PC-3 (cell line): ENCODE measurements around the gene CXADR. TPM values are rescaled to one million over a fixed set of nuclear protein-coding genes. Genes with fewer than 3 reads are reported as not detected.

Source experiments
- ATAC-seq: fragments of 200-7000 bp; cut with Tn5 transposase; 2 replicates; pipeline ENCODE4 v1.9.1; 2020; ENCODE audit warnings: mild to moderate bottlenecking, moderate library complexity
- BruUV-seq: library from RNA; stranded (reverse); fragments of 400-500 nt; replicated peaks from 2 replicates; lab custom pipeline; 2021; lab: Mats Ljungman, UMichigan
- CTCF ChIA-PET: fragments of 300-600 bp; sonication (Branson Sonifier 250); formaldehyde crosslinking; loops from one replicate; lab custom pipeline; 2022; ENCODE audit warnings: antibody characterized with exemption; lab: Charles Lee
- POLR2A ChIA-PET: fragments of 300-600 bp; sonication (Branson Sonifier 250); formaldehyde crosslinking; loops from one replicate; lab custom pipeline; 2022; ENCODE audit warnings: antibody characterized with exemption; ENCODE audit not compliant: unreplicated experiment; lab: Charles Lee
- DNase-seq: peaks from one replicate; pipeline ENCODE4 v3.0.0-alpha.2; 2015
- H2AFZ ChIP-seq: fragments of 300-600 bp; sonication (generic); 2 replicates; pipeline ENCODE4 v1.6.0; 2016; ENCODE audit warnings: antibody characterized with exemption, low read length
- H3F3A ChIP-seq: fragments of 300-600 bp; sonication (generic); one replicate; pipeline ENCODE4 v1.6.0; 2017; ENCODE audit warnings: antibody characterized with exemption, low read length, control low read depth, mild to moderate bottlenecking; ENCODE audit not compliant: unreplicated experiment
- H3K27ac ChIP-seq: fragments of 300-600 bp; sonication (generic); 2 replicates; pipeline ENCODE4 v1.5.1; 2016; ENCODE audit warnings: mild to moderate bottlenecking, low read length
- H3K27me3 ChIP-seq: fragments of 300-600 bp; sonication (generic); 2 replicates; pipeline ENCODE4 v1.6.1; 2016; ENCODE audit warnings: low read length, mixed read lengths
- H3K36me3 ChIP-seq: fragments of 300-600 bp; sonication (generic); 2 replicates; pipeline ENCODE4 v1.6.1; 2016; ENCODE audit warnings: low read depth, mixed run types, low read length, mixed read lengths
- H3K4me1 ChIP-seq: fragments of 300-600 bp; sonication (generic); 2 replicates; pipeline ENCODE4 v1.5.1; 2016; ENCODE audit warnings: low read length; ENCODE audit not compliant: insufficient read depth
- H3K4me2 ChIP-seq: fragments of 300-600 bp; sonication (generic); 2 replicates; pipeline ENCODE4 v1.6.0; 2016; ENCODE audit warnings: low read length
- H3K4me3 ChIP-seq: fragments of 300-600 bp; sonication (generic); 2 replicates; pipeline ENCODE4 v1.5.1; 2016; ENCODE audit warnings: mild to moderate bottlenecking, low read length, mixed read lengths
- H3K79me2 ChIP-seq: fragments of 300-600 bp; sonication (generic); 2 replicates; pipeline ENCODE4 v1.6.1; 2017; ENCODE audit warnings: low read length, mixed read lengths
- H3K9ac ChIP-seq: fragments of 300-600 bp; sonication (generic); 2 replicates; pipeline ENCODE4 v1.6.0; 2016; ENCODE audit warnings: mild to moderate bottlenecking, low read length
- H3K9me2 ChIP-seq: fragments of 300-600 bp; sonication (generic); replicated peaks from 2 replicates; pipeline ENCODE4 v1.6.1; 2016; ENCODE audit warnings: mixed run types, low read length, mixed read lengths
- H3K9me3 ChIP-seq: fragments of 300-600 bp; sonication (generic); 2 replicates; pipeline ENCODE4 v1.6.1; 2016; ENCODE audit warnings: low read length, mixed read lengths
- H4K20me1 ChIP-seq: fragments of 300-600 bp; sonication (generic); 2 replicates; pipeline ENCODE4 v1.6.1; 2016; ENCODE audit warnings: low read length, mixed read lengths
- CTCF ChIP-seq: fragments of 300-600 bp; sonication (generic); conservative IDR thresholded peaks from 2 replicates; pipeline ENCODE4 v1.5.1; 2017; ENCODE audit warnings: antibody characterized with exemption, low read depth, mild to moderate bottlenecking, low read length
- EZH2 ChIP-seq: fragments of 300-600 bp; sonication (generic); IDR thresholded peaks from one replicate; pipeline ENCODE4 v1.6.1; 2017; ENCODE audit warnings: antibody characterized with exemption, mild to moderate bottlenecking, low read length; ENCODE audit not compliant: unreplicated experiment
- EZH2phosphoT487 ChIP-seq: fragments of 300-600 bp; sonication (generic); IDR thresholded peaks from 2 replicates; pipeline ENCODE4 v1.6.1; 2018; ENCODE audit warnings: mild to moderate bottlenecking, antibody characterized with exemption, low read length, borderline replicate concordance
- intact Hi-C: fragments of 100-400 bp; cut with micrococcal nuclease; formaldehyde crosslinking; loops from 2 replicates; pipeline ENCODE4 v1.9.0; 2023
- total RNA-seq: library from RNA; depleted of rRNA; stranded (reverse); fragments of >200 nt; gene quantifications from 2 replicates; pipeline ENCODE4 v1.2.3, GENCODE V29; 2014

Gene CXADR
- total RNA-seq, 1 experiment from 2014 or later = 11.2 TPM

DNA sequence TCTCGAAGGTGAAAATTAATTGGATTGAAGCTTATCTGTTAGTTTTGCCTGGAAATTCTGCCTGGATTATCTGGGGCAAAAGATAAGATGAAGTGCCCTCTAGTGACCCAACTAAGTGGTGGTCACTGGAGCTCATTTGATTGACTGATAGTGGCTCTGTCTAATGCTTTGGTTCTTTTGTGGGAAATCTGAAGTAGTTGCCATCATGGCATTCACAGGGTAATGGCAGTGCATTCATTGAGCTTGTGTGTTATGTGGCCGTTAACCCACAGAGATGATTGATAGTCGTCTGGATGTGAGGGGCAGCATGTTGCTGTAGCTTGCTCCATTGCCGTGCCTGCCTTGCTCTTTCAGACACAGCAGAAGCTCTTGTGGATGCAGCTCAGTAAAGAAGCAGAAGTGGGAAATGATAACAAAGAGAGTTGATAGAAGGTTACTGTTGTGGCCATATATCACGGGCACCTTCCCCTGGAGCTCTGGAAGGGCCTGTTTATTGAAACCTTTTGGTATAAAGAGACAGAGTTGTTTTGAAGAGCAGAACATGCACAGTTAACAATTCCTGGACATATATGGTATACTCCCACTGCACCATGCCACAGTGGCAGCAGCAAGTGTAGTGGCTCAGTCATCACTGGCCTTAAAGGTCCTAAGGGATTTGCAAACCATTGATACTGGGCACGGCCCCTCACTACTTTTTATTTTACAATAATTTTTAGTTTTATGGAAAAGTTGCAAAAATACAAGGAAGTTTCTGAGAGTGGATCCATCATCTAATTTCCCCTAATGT lies 42.0 kb downstream of the CXADR start:
- Histone ChIP-seq H3F3A (no peaks in the 10 kb centered on the region), H3K4me1 (0 out of 2 replicates have a peak, but pooled peaks cover under 1% of the 10 kb centered on the region), H3K4me2 (no peak overlapping the region), H3K9me2 (no peaks in the 10 kb centered on the region), H3K9ac (no peak overlapping the region), H3K27ac (no peak overlapping the region), H2AFZ (no peak overlapping the region), H4K20me1 (no peaks in the 10 kb centered on the region), H3K36me3 (no peaks in the 10 kb centered on the region), H3K79me2 (no peaks in the 10 kb centered on the region), H3K9me3 (no peaks in the 10 kb centered on the region), H3K4me3 (no peak overlapping the region), H3K27me3 (no peaks in the 10 kb centered on the region)
- ChIA-PET POLR2A (no interaction called here), CTCF (interaction anchor here (0.5 to 1.1 kb wide), 4 partner anchors 8 to 168 kb away, joined by 3 to 18 read pairs (median 4); no protein-coding TSS in a partner anchor)
- intact Hi-C loops = no loop called here
- DNase-seq (peak; percentile 20), ATAC-seq (0 out of 2 replicates have a peak, but pooled peaks have one; percentile 33)
- TF ChIP-seq EZH2phosphoT487 = no peak
- TF ChIP-seq CTCF = peak; percentile 56; the same call in 1 of the 2 replicates
- BruUV-seq = no TSS peak

- DNase-seq (no peak), ATAC-seq (no peak)
- Histone ChIP-seq H4K20me1 (no peaks in the 10 kb centered on the region), H3K4me2 (no peak overlapping the region), H3K9me3 (no peaks in the 10 kb centered on the region), H3K4me1 (no peaks in the 10 kb centered on the region), H3K9me2 (no peaks in the 10 kb centered on the region), H3K36me3 (no peaks in the 10 kb centered on the region), H3K27ac (no peak overlapping the region), H3K79me2 (no peaks in the 10 kb centered on the region), H3K9ac (no peak overlapping the region), H3K4me3 (no peak overlapping the region), H2AFZ (no peak overlapping the region), H3F3A (no peaks in the 10 kb centered on the region), H3K27me3 (no peaks in the 10 kb centered on the region)
- no peak for TF ChIP-seq EZH2
- no peak for TF ChIP-seq CTCF
- no peak for TF ChIP-seq EZH2phosphoT487
- ChIA-PET POLR2A (no interaction called here), CTCF (no interaction called here)
- intact Hi-C loops = no loop called here
- BruUV-seq = no TSS peak
These were observed 47.7 kb downstream of the CXADR start for GRCh38 chr21:17560377-17561025.

GRCh38 chr21:17570786-17571185 lies 57.9 kb downstream of the CXADR start:
- H3K27me3 ChIP-seq = 0 out of 2 replicates have a peak, but pooled peaks cover 3% of the 10 kb centered on the region
- TF ChIP-seq EZH2phosphoT487 (no peak), CTCF (no peak), EZH2 (no peak)
- no peak overlapping the region for H3K4me2 ChIP-seq
- H3K79me2 ChIP-seq = no peaks in the 10 kb centered on the region
- H3K9ac ChIP-seq = no peak overlapping the region
- H3K36me3 ChIP-seq = no peaks in the 10 kb centered on the region
- no peaks in the 10 kb centered on the region for H3K9me2 ChIP-seq
- BruUV-seq = no TSS peak
- no peak overlapping the region for H2AFZ ChIP-seq
- DNase-seq (no peak), ATAC-seq (no peak)
- H3K4me3 ChIP-seq = no peak overlapping the region
- H3K4me1 ChIP-seq = no peaks in the 10 kb centered on the region
- no peaks in the 10 kb centered on the region for H3K9me3 ChIP-seq
- no peaks in the 10 kb centered on the region for H3F3A ChIP-seq
- CTCF ChIA-PET = no interaction called here
- no peak overlapping the region for H3K27ac ChIP-seq
- POLR2A ChIA-PET = no interaction called here
- intact Hi-C loops = no loop called here
- no peaks in the 10 kb centered on the region for H4K20me1 ChIP-seq
